ENCODE results near the gene ATG2B. TPM values are rescaled to one million over a fixed set of nuclear protein-coding genes. Genes with fewer than 3 reads are reported as not detected.

The ATG2B gene
- total and polyA plus RNA-seq, 9 of the 15 experiments (the other 6 are each of a cell fraction or from before 2014, with no cell fraction given) = 0.83 to 12.9 (median 8.7) TPM

GRCh38 chr14:96368534-96368933, 5.4 kb upstream of the ATG2B start (continued):
- TF ChIP-seq FOXO4 (CRISPR knock-in tag; IDR thresholded peaks at IDR 0.05) (no peak), TAF15 (IDR thresholded peaks at IDR 0.05; ENCODE audit: low read depth, low read length) (no peak), PCBP2 (IDR thresholded peaks at IDR 0.05; ENCODE audit: low read depth, low read length, poor library complexity, severe bottlenecking) (no peak), ZEB2 (IDR thresholded peaks at IDR 0.05) (0 out of 2 replicates have a peak, but pooled peaks have one; percentile 29), SMARCA4 (IDR thresholded peaks at IDR 0.05) (0 out of 2 replicates have a peak, but pooled peaks have one; percentile 18), ERF (CRISPR knock-in tag; IDR thresholded peaks at IDR 0.05) (no peak), ATF7 (IDR thresholded peaks at IDR 0.05) (0 out of 2 replicates have a peak, but pooled peaks have one; percentile 15), TCFL5 (CRISPR knock-in tag; conservative IDR thresholded peaks at IDR 0.05) (no peak), RAD51 (IDR thresholded peaks at IDR 0.05; ENCODE audit: borderline replicate concordance, low read depth) (peak; percentile 47; the same call in 1 of the 2 replicates), PHB (CRISPR knock-in tag; IDR thresholded peaks at IDR 0.05) (no peak), E2F6 (IDR thresholded peaks at IDR 0.05; ENCODE audit: borderline replicate concordance in 1 of 2, extremely low read depth in 1 of 2, insufficient read depth in 1 of 2, insufficient read length in 1 of 2, low read depth in 1 of 2, low read length in 1 of 2, poor library complexity in 1 of 2, severe bottlenecking in 1 of 2) (no peak), ZNF77 (CRISPR knock-in tag; IDR thresholded peaks at IDR 0.05) (no peak), ZNF584 (CRISPR knock-in tag; IDR thresholded peaks at IDR 0.05; ENCODE audit: low read depth) (no peak), KAT8 (IDR thresholded peaks at IDR 0.05; ENCODE audit: low read depth) (no peak), MGA (IDR thresholded peaks at IDR 0.05) (no peak), TRIM28 (IDR thresholded peaks at IDR 0.05) (peak; percentile 35; the same call in 1 of the 2 replicates)
